Measurements from ENCODE around the gene OR10A4. TPM values are rescaled to one million over a fixed set of nuclear protein-coding genes. Genes with fewer than 3 reads are reported as not detected.

The OR10A4 gene, protein sequence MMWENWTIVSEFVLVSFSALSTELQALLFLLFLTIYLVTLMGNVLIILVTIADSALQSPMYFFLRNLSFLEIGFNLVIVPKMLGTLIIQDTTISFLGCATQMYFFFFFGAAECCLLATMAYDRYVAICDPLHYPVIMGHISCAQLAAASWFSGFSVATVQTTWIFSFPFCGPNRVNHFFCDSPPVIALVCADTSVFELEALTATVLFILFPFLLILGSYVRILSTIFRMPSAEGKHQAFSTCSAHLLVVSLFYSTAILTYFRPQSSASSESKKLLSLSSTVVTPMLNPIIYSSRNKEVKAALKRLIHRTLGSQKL
- not detected in 2 replicates for total RNA-seq

GRCh38 chr11:6876325-6876724 lies at the start of gene OR10A4:
TSS of gene OR10A4 (plus strand) at chr11:6876625. CDS start at chr11:6876648, 23 bp downstream.

DNA sequence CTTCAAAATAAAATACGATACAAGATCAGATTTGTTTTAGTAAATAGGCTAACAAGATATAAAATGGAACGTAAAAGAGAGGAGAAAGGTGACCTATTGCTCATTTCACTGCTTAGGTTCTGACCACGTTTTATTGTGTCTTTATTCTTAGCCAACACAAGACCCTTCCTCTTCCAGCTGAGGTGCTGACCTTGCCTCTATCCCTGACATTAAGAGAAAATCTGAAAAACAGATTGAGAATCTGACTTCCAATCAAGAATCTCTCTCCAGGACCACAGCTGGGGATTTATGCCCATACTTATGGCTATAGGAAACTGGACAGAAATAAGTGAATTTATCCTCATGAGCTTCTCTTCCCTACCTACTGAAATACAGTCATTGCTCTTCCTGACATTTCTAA lies 31.0 kb upstream of the OR10A4 start, which contains the start of gene OR10A5:
Gene OR10A5, plus strand, starts transcription at position 301 of the 400 bp plus-strand sequence. Its CDS starts 0 bp downstream, at position 301.

DNA sequence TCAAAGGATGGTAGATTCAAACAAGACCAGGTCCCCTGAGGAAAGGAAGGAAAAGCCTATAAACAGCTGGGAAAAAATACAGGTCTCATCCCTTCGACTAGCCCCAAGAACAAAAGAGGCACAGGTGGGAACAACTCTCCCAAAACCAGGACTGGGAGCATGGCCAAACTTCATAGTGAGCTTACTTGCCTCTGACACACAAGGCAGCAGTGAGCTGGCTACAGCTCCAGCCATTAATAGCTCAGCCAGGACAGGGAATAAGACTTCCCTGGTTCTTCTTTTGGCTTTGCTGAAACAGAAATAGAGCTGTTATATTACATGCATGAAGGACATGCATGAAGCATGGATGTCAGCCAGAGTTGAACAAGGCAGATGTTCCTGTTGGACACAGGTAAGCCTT lies 13.5 kb upstream of the OR10A4 start, which contains the start of gene OR10A2:
Gene OR10A2, plus strand, starts transcription at position 97 of the 400 bp plus-strand sequence. CDS start 6,698 bp downstream, outside the sequence.

GRCh38 chr11:6892400-6892799 lies 16.0 kb downstream of the OR10A4 start, which contains the start of gene OR2D2:
TSS of gene OR2D2 (minus strand) at chr11:6892500. CDS start at chr11:6892500, 0 bp downstream.

GRCh38 chr11:6920702-6921101 lies 44.3 kb downstream of the OR10A4 start, which contains the start of gene OR2D3:
TSS of gene OR2D3 (plus strand) at chr11:6921002. CDS start at chr11:6921002, 0 bp downstream.

GRCh38 chr11:6926208-6927029 lies 50.0 kb downstream of the OR10A4 start, which contains the start of gene ZNF215:
TSS of gene ZNF215 (plus strand) at chr11:6926426. CDS start at chr11:6932273, 5,847 bp downstream.

Other genes with a start within 250 kb of the OR10A4 start
- 0.37 and 0.78 TPM in 2 replicates for gene DCHS1, start 220.8 kb upstream of the OR10A4 start, total RNA-seq
- gene MRPL17, start 193.3 kb upstream of the OR10A4 start, total RNA-seq = 48.1 and 66.5 TPM in 2 replicates
- gene OR2AG2, start 104.6 kb upstream of the OR10A4 start, total RNA-seq = under 0.01 and 0.20 TPM in 2 replicates
- under 0.01 TPM in 1 of 2 replicates, not detected in the other for gene OR2AG1, start 93.6 kb upstream of the OR10A4 start, total RNA-seq
- under 0.01 and 0.59 TPM in 2 replicates for gene OR6A2, start 76.9 kb upstream of the OR10A4 start, total RNA-seq
- not detected in 2 replicates for gene OR10A5, start 30.9 kb upstream of the OR10A4 start, total RNA-seq
- gene OR10A2, start 13.6 kb upstream of the OR10A4 start, total RNA-seq = not detected in 2 replicates
- gene OR2D2, start 15.9 kb downstream of the OR10A4 start, total RNA-seq = under 0.01 and 0.78 TPM in 2 replicates
- under 0.01 TPM in 1 of 2 replicates, not detected in the other for gene OR2D3, start 44.4 kb downstream of the OR10A4 start, total RNA-seq
- gene ZNF215, start 49.8 kb downstream of the OR10A4 start, total RNA-seq = 2.2 and 5.7 TPM in 2 replicates
- gene ZNF214, start 143.7 kb downstream of the OR10A4 start, total RNA-seq = 1.2 and 1.8 TPM in 2 replicates
- under 0.01 and 0.20 TPM in 2 replicates for gene NLRP14, start 143.9 kb downstream of the OR10A4 start, total RNA-seq
- not detected in 2 replicates for gene RBMXL2, start 212.4 kb downstream of the OR10A4 start, total RNA-seq

Data from subcutaneous preadipocyte (primary cell).